Measurements from ENCODE around the gene ADM5. TPM values are rescaled to one million over a fixed set of nuclear protein-coding genes. Genes with fewer than 3 reads are reported as not detected.

The ADM5 gene, protein sequence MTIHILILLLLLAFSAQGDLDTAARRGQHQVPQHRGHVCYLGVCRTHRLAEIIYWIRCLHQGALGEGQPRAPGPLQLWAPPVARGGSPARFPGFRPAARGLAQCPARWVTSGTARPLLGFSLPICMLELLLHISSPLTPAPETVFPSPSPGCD
- 1 to 10 TPM in 4 of 10 donors, under 1 TPM in 6; 0.47 to 1.4 (median 0.93) TPM for polyA plus RNA-seq (ENCODE audit: insufficient read length in 10 of 10)
- long read RNA-seq, donor 1, partial matches to known transcripts, result 0 of 1 reads
- long read RNA-seq, donor 1, other reads (novel, unspliced or antisense), result 0 of 1 reads
- long read RNA-seq, donor 2, result 0 reads
- long read RNA-seq, donor 3, result 0 reads
- long read RNA-seq, donor 4, partial matches to known transcripts, result 0 of 1 reads
- long read RNA-seq, donor 4, other reads (novel, unspliced or antisense), result 0 of 1 reads
- long read RNA-seq, donor 5, partial matches to known transcripts, result 0 of 2 reads
- long read RNA-seq, donor 5, other reads (novel, unspliced or antisense), result 0 of 2 reads
- long read RNA-seq, donor 6, partial matches to known transcripts, result 0 of 1 reads
- long read RNA-seq, donor 6, other reads (novel, unspliced or antisense), result 0 of 1 reads
- long read RNA-seq, donor 7, partial matches to known transcripts, result 0 of 1 reads
- long read RNA-seq, donor 7, other reads (novel, unspliced or antisense), result 0 of 1 reads
- long read RNA-seq, donor 8, partial matches to known transcripts, result 0 of 1 reads
- long read RNA-seq, donor 8, other reads (novel, unspliced or antisense), result 0 of 1 reads
- long read RNA-seq, donor 9, result 0 reads

DNA sequence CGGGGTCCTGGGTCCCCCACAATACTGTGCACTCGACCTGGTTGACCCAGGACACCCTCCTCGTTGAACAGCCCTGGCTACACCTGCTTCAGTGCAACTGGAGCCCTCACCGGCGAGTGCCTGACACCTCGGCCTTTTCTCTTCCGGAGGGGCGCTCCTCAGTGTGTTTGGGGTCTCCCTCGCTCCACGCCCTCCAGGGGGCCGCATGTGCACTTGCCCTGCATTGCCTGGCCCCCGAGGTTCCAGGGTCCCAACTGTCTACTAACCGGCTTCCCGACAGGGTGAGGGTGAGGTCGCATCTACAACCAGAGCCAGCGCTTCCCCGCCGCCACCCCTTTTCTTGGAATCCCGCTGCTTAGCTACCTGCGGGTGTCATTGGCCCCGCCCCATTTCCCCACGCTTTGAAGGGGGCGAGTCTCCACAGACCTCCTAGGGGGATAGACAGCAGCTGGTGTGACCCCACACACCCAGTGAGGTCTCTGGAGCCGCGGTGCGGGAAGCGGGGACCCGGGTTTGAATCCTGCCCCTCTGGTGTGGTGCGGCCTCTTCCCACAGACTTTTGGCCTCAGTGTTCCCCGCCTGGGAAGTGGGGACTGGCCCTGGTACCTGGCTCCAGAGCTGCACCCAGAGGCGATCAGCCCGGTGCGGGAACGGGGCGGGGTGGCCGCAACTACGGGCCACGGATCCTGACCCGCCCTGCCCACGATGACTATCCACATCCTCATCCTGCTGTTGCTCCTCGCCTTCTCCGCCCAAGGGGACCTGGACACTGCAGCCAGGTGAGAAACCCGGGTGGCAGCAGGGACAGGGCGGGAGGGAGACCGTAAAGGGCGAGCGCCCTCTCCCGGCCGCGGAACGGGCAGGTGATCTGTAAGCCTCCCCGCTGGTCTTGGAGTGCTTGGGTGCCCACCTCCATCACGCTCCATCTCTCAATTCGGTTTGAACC lies at the start of gene ADM5:
ADM5 (plus strand) TSS at position 462 of the 946 bp plus-strand sequence; CDS start at position 706, 244 bp downstream.
- peak in 1 of 3 donors; percentile 53 for DNase-seq

DNA sequence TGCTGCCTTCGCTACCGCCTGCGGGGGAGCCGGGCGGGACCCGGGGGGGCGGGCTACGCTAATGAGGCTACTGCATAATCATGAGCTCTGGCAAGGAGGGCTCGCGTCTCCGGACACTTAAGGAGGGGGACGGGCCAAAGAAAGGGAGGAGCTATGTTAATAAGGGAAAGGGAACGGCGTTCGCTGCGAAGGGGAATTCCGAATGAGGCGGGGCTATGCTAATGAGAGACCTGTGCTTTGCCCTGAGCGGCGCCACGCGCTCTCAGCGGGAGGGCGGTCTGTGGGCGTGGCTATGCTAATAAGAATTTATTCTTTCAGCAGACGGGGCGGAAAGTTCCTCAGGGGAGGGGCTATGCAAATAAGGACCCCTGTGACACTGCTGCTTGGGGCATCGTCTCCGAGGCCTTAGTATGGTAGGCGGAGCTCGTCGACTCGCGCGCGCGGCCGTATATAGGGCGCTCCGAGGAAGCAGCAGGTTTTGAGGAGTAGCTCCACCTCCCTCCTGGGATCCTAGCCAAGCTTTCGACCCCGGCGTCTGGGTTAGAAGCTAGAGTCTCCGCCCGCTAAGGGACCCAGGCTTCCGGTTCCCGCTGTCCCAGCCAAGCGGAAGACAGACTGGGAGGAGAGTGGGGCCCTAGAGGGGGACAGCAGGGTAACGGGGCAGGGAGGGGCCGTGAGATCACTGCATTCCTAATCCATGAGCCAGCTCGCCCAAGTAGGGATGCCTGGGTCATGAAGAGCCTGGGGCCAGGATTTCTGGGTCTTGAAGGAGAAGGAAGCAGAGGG lies 49.1 kb upstream of the ADM5 start, which contains the start of gene RRAS:
RRAS (minus strand) TSS at position 31 of the 786 bp plus-strand sequence. CDS start 45 bp downstream, outside the sequence.
- peak; percentile 100 for DNase-seq

DNA sequence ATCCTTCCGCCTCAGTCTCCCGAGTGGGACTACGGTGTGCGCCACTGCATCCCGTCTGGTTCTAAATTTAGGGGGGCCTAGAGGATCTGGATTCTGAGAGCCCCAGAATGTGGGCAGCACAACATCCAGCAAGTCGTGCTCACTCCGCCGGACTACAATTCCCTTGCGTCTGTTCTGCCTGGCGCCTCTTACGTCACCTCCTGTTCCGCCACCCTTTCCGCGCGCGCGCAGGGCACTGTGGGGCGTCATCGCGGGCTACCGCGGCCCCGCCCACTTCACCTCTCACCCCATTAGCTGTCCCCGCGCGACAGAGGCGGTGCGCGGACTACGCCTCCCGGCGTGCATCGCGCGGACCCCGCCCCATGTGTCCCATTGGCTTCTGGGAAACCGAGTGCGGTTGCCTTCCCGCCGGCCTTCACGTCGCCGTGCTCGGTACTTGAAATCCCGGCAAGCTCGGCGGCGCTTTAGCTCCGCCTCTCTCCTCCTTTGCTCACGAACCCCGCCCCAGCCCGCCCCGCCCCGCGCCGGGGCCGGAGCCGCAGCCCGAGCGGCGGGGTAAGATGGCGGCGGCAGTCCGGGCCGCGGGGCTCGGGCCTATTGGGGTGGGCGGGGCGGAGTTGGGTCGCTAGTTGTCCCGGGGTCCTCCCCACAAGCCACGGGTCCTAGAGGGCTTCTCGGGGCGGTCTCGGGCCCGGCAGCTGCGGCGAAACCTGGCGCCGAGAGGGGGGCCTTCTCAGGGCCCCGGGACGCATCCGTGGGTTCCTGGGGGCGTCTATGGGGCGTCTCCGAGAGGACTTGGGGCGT lies 47.5 kb upstream of the ADM5 start, which contains the start of gene SCAF1:
SCAF1 (plus strand) TSS at position 522 of the 804 bp plus-strand sequence. CDS start 2,818 bp downstream, outside the sequence.
- DNase-seq, result peak; percentile 99 to 100 (median 100)

DNA sequence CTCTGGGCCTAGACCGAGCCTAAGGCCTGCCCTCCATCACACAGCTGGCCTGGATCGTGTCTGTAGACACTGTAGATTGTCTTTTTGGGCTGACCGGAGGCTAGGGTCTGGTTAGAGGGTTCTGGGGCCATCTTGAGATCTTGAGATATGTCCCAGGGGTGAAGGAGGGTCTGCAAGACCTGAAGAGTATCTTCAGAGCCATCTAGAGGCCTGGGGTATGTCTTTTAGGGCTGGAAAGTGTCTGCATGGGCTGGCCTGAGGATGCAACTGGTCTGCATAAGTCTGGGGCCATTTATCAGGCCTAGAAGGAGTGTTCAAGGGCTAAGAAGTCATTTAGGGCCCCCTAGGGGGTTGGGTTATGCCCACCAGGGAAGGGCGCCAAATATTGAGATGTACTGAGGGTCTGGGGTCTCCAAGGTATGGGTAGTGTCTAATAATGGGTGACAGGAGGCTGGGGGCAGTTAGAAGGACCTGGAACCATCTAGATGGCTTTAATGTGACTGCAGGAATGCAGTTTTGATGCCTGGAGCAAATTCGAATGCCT lies 46.8 kb upstream of the ADM5 start:
- no peak for DNase-seq

DNA sequence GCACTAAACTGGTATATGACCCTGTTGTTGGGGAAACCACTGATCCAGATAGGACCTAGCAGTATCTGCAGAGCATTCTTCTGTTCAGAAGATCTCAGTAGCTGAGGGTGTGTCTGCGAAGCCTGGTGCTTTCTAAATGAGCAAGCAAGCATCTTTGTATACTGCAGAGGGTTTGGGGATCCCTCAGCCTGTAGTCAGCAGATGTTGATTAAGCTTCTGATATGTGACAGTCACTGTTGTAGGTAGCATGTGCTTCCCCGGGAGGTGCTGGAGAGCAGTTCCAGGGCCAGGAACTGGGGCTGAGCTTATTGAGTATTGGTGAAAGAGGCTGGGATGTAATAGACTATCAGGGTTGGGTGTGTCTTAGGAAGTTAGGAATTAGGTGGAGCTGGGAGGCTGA lies 45.9 kb upstream of the ADM5 start:
- no peak for DNase-seq

DNA sequence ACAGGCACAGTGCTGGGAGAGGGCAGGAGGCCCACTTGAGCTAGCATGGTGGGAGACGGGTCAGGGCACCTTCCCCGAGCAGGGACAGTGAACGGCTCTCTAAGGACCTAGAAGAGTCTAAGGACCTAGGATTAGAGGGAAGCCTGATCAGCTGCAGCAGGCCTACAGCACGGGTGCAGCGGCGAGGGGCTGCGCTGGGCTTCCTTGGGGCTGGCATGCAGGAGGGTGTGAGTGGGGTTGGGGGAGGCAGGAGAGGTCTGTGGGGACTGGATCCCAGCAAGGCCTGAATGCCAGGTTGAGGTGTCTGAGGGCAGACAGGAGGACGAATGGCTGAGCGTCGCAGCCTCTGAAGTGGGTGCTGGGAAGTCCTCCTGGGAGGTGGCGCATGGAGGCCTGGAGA lies 43.8 kb upstream of the ADM5 start:
- DNase-seq, result no peak

DNA sequence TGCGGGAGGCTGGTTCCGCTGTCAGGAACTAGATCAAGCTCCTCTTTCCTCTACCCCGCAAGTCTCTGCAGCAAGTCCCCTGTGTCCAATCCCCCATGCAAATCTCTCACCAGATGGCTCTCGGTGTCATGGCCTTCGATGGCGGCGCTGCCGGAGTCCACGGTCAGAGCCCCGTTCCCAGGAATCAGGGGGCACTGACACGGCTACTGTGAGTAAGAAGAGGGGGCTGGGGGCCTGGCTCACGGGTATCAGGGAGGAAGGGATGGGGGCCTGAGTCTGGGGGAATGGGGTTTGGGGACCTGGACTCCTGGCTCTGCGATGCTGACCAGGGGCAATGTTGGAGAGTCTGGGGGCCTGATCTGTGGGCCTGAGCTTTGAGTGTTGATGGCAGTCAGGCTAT lies 43.4 kb upstream of the ADM5 start:
- no peak for DNase-seq

DNA sequence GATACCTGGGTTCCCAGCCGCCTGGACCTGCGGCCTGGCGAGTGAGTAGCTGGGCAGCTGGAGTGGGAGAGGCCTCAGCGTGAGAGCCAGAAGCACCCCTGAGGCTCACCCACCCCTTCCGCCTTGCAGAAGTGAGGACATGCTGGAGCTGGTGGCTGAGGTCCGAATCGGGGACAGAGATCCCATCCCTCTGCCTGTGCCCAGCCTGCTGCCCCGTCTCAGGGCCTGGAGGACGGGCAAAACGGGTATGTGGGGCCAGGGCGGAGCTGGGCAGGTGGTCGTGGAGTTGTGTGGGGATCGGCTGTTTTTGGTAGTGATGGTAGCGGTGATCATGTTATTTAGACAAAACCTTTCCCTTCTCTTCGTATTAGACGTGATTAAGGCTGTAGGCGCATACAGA lies 42.8 kb upstream of the ADM5 start:
- DNase-seq, result no peak

DNA sequence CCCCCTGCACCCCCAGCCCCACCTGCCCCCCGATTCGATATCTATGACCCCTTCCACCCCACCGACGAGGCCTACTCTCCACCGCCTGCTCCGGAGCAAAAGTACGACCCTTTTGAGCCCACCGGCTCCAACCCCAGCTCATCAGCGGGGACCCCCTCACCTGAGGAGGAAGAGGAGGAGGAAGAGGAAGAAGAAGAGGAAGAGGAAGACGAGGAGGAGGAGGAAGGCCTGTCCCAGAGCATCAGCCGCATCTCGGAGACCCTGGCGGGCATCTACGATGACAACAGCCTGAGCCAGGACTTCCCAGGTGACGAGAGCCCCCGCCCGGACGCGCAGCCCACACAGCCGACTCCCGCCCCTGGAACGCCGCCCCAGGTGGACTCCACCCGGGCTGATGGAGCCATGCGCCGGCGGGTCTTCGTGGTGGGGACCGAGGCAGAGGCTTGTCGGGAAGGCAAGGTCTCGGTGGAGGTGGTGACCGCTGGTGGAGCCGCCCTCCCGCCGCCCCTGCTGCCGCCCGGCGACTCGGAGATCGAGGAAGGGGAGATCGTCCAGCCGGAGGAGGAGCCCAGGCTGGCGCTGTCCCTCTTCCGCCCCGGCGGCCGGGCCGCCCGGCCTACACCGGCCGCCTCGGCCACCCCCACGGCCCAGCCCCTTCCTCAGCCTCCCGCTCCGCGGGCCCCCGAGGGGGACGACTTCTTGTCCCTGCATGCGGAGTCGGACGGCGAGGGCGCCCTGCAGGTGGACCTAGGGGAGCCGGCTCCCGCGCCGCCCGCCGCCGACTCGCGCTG lies 38.2 kb upstream of the ADM5 start:
- no peak for DNase-seq

DNA sequence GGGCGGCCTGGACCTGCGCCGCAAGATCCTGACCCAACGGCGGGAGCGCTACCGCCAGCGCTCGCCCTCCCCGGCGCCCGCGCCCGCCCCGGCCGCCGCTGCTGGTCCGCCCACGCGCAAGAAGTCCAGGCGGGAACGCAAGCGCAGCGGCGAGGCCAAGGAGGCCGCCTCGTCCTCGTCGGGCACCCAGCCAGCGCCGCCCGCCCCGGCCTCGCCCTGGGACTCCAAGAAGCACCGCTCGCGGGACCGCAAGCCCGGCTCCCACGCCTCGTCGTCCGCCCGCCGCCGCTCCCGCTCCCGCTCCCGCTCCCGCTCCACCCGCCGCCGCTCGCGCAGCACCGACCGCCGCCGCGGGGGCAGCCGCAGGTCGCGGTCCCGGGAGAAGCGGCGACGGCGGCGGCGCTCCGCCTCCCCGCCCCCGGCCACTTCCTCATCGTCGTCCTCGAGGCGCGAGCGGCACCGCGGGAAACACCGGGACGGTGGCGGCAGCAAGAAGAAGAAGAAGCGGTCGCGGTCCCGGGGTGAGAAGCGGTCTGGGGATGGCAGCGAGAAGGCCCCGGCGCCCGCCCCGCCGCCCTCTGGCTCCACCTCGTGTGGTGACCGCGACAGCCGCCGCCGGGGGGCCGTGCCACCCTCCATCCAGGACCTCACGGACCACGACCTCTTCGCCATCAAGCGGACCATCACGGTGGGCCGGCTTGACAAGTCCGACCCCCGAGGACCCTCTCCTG lies 37.4 kb upstream of the ADM5 start:
- DNase-seq, result no peak

DNA sequence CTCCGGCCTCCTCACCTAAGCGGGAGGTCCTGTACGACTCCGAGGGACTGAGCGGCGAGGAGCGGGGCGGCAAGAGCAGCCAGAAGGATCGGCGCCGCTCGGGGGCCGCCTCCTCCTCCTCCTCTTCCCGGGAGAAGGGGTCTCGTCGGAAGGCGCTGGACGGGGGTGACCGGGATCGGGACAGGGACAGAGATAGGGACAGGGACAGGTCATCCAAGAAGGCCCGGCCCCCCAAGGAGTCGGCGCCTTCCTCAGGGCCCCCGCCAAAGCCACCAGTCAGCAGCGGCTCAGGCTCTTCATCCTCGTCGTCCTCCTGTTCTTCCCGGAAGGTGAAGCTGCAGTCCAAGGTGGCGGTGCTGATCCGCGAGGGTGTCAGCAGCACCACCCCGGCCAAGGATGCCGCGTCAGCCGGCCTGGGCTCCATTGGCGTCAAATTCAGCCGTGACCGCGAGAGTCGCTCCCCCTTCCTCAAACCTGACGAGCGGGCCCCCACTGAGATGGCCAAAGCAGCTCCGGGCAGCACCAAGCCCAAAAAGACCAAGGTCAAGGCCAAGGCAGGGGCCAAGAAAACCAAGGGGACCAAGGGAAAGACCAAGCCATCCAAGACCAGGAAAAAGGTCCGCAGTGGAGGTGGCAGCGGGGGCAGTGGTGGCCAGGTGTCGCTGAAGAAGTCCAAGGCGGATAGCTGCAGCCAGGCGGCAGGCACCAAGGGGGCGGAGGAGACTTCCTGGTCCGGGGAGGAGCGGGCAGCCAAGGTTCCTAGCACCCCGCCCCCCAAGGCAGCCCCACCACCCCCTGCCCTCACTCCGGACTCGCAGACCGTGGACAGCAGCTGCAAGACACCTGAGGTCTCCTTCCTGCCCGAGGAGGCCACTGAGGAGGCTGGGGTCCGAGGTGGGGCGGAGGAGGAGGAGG lies 36.6 kb upstream of the ADM5 start:
- no peak for DNase-seq

DNA sequence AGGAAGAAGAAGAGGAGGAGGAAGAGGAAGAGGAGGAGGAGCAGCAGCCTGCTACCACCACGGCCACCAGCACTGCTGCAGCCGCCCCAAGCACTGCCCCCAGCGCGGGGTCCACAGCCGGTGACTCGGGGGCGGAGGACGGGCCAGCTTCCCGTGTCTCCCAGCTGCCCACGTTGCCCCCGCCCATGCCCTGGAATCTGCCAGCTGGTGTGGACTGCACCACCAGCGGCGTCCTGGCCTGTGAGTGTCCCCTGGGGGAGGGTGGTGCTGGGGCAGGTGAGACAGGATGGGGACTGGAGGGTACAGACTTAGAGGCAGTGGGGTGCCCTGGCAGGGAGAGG lies 36.0 kb upstream of the ADM5 start:
- no peak for DNase-seq

DNA sequence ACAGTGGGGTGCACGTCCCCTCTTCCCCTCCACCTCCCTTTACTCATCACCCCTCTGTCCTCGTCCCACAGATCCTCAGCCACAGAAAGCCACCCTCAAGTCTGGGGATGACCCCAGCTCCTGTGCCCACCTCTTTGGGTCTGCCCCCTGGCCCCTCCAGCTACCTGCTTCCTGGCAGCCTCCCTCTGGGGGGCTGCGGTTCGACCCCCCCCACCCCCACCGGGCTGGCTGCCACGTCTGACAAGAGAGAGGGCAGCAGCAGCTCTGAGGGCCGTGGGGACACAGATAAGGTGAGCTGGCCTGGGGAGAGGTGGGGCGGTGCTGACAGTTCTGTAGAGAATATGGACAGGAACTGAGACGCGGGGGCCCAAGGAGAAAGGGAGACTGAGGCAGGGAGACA lies 34.8 kb upstream of the ADM5 start:
- DNase-seq, result no peak

DNA sequence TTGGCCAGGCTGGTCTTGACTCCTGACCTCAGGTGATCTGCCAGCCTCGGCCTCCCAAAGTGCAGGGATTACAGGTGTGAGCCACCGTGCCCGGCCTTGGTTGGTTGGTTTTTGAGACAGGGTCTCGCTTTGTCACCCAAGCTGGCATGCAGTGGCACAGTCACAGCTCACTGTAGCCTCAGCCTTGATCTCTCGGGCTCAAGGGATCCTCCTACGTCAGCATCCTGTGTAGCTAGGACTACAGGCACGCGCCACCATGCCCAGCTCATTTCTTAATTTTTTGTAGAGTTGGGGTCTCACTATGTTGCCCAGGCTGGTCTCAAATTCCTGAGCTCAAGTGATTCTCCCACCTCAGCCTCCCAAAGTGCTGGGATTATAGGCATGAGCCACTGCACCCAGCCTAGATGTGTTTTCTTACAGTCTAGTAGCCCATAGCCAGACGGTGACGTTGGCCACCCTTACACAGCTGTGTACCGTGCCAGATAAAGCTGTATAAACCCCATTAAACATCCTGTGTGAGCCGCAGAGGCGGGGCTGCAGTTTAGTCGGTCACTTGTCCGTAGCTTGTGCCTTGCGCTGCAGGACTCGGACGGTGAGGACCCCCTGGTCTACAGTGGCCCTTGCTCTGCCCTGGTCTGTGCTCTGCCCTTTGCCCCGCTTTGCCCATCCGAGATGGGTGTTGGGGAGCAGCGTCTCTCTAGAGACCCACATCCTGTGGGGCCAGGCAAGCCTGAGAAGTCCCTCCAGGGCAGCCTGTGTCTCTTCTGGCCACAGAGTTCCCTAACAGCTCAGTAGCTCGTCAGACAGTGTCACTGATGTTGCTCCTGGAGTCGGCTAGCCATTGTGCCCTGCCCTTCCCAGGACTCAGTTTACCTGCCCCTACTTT lies 33.6 kb upstream of the ADM5 start:
- DNase-seq, result no peak

DNA sequence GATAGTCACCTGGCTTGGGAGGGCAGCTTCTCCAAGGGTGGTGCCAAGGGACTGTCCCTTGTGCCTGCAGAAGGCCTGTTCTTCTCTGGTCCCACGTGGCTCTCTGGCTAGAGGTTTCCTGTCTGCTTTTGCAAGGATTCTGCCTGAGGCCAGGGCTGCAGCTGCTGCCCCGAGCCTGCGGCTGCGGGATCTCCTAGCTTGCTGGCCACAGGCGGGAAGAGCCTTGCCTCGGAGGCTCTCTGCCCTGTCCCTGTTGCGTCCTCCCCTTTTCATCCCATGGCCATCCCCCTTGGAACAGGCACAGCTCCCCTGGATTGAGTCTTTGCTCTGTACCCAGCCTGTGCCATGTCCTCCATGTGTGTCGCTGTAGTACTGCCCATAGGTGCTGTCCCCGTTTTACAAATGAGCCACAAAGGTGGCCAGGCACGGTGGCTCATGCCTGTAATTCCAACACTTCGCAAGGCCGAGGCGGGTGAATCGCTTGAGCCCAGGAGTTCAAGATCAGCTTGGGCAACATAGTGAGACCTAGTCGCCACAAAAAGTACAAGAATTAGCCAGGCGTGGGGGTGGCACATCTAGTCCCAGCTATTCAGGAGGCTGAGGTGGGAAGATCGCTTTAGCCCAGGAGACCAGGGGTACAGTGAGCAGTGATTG lies 32.8 kb upstream of the ADM5 start:
- no peak for DNase-seq
